ENCODE measurements around the gene TRRAP.

Gene TRRAP

DNA sequence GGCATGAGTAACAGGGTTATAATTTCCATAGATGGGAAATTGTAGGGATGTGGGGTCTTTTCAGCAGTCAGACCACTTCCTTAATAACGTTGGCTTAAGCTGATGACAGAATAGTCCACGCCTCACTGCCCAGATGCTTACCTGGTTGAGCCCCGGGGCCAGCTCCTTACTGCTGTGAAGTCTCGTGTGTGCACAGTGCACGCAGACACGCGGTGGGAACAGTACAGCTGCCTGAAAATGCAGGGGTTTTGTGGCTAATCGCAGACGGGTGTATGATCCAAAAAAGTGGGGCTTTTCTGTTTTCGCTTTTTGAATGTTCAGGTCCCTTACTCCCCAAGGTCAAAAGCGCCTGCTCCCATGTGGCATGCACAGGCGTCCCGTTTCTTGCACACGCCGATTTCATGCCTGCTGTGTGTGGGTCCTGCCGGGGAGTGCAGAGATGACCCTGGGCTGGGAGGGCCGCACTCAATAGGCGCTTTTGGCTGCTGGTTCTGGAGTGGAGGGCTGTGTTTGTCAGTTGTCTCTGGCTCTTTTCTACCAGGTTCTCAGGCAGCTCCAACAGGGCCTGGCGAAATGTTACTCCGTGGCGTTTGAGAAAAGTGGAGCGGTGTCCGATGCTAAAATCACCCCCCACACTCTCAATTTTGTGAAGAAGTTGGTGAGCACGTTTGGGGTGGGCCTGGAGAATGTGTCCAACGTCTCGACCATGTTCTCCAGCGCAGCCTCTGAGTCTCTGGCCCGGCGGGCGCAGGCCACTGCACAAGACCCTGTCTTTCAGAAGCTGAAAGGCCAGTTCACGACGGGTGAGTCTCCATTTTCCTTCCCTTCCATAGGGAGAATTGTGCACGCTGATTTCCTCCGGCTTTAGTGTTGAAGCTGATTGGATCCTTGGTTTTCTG is 116.0 kb downstream of the TRRAP start:
- DNase-seq = no peak

DNA sequence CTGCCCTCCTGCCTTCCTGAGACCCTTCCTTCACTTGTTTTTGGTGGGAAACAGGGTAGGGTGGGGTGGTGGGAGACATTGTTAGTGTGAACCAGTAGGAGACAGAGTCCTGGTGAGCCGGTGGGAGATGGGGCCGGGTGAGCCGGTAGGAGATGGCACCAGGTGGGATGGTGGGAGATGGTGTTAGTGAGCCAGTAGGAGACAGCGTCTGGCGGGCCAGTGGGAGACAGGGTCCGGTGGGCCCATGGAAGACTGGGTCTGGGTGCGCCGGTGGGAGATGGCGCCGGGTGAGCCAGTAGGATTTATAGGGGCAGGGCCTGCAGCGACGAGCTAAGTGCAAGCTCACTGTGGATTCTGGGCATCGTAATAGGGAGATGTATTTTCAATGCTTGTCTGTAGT is 116.8 kb downstream of the TRRAP start:
- no peak for DNase-seq

DNA sequence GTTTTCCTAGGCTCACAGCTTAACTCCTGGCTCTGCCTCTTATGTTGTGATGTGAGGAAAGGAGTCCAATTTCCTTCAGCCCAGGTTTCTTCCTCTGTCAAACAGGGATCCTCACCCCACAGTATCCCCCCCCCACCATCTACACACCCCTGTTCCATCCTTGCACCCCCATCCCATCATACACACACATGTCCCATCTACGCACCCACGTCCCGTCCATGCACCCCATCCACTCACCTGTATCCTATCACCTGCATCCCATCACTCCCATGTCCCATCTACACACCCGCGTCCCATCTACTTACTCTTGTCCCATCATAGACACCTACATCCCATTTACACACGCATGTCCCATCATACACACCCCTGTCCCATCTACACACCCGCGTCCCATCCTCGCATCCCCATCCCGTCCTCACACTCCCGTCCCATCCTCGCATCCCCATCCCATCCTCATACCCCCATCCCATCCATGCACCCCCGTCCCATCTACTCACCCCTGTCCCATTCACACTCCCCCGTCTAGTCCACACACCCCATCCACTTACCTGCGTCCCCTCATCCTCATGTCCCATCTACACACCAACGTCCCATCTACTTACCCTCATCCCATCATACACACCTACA is 117.3 kb downstream of the TRRAP start:
- DNase-seq = no peak

- DNase-seq = no peak
Measured at GRCh38 chr7:98996150-98996552, 117.8 kb downstream of the TRRAP start.

DNA sequence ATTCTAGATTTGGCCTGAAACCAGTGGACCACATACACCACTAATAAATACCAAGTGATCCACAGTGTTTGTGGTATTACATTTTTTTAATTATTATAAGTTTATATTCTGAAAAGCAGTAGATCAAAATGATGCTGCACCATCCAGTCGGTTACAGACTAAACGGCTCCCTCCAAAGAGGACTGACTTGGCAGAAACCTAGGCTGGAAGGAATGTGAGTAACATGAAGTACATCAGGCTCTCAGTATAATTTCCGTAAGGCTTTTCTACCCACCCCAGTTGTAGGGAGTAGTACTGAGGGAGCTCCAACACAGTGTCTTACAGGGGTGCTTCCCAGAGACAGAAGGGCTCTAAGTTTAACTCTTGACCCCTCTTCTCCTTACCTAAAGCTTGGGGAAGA is 119.5 kb downstream of the TRRAP start:
- no peak for DNase-seq

- DNase-seq = no peak
Measured at GRCh38 chr7:98998821-98999725, 120.7 kb downstream of the TRRAP start.

- no peak for DNase-seq
Measured at GRCh38 chr7:99000196-99000903, 122.0 kb downstream of the TRRAP start.

DNA sequence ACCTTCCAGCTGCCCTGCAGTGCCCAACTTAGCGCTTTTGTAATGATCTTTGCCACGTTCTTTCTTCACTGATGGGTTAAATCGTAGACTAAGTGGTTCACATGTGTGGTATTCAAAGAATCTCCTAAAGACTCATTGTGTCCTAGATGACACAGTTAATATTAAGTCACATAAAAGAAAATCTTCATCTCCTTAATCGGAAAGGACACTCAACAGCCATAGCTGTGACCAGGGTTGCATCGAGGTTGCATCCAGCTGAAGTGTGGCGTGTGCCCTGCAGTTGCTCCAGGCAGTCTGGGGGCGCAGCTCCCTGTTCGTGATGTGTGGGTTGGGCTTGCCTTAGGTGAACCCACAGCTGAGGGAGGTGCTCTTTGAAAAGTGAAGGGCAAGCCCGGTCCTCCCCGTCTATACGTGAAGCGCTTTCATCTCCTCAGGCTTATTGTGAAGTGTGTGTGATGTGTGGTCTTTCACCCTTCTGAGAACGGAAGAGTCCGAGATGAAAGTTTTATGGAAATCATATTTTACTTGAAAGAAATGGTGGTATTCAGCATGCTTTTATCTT is 122.7 kb downstream of the TRRAP start:
- DNase-seq = no peak

DNA sequence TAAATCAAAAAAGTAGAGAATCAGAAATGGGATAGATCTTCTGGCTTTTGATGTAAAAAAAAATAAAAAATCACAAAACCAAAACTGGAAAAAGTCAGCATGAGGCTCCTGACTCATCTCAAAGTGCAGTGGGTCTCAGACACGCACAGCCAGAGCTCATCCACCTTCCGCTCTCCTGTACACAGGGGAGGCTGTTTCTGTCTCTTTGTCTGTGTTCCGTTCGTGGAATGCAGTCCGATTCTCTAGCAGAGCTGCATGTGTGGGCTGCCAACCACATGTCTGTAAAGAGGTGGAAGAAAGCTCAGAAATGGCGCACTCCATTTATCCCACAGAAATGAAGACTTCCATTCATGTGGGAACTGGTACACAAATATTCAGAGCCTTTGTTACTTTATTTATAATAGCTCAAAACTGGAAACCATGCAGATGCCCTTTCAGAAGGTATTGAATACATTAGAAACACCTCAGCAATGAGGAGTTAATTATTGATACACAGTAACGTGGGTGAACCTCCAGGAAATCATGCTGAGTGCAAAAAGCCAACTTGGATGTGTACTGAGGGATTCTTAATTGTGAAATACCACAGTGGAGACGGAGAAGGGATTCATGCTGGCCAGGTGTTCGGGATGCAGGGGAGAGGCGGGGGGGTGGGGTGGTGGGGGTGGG is 123.3 kb downstream of the TRRAP start:
- no peak for DNase-seq

DNA sequence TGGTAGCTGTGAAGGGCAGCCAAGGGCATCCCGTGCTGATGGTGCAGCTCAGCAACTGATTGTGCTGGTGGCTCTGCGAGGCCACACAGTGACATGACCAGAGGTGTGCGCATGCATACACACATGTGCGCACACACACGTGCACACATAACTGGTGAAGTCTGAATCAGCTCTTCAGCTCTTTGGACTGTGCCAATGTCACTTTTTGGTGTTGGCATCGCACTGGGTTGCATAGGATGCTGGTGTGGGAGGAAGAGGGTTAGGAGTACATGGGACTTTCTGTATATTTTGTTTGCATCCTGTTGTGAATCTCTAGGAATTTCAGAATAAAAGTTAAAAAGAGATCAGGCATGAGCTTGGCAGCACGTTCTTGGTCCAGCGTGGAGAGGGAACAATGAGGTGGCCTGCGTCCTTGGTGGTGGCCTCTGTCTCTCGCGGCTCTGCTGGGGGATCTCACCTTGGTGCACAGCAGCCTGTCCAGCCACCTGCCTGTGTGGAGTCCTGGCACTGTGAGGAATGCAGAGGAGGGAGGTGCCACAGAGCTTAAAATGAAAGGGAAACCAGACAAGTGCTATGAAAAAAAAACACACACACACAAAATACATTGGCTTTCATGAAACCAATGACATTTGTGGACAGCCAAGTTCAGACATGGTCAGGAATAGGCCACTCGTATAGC is 124.0 kb downstream of the TRRAP start:
- DNase-seq = no peak

GRCh38 chr7:99002827-99003212 is 124.5 kb downstream of the TRRAP start:
- no peak for DNase-seq

DNA sequence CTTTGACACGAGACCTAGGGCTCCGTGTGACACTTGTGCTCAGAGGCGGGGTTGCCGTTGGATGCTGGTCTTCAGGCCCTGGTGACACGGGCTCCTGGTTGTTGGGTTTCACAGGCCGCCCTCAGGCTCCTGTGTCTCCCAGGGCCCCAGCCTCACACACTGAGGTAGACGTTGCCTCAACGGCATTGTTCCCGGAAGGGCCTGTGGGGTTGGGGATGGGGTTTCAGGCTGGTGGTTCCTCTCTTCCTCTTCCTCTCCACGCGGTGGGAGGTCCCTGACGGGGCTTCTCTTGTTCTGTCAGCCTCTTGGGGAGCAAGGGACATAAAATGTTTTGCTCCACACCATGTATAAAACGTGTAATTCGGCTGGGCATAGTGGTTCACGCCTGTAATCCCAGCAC is 125.1 kb downstream of the TRRAP start:
- no peak for DNase-seq

DNA sequence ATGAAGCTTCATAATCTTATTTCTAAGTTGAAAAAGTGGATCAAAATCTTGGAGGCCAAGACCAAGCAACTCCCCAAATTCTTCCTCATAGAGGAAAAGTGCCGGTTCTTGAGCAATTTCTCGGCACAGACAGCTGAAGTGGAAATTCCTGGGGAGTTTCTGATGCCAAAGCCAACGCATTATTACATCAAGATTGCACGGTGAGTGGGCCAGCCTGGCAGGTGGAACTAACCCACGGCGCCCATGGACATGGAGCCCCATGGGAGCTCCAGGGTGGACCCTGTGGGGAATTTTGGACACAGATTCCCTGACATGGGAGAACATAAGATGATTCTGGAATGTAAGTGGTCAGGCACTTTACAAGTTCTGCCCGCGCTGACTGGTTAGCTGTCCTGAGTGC is 125.9 kb downstream of the TRRAP start:
- DNase-seq = no peak

DNA sequence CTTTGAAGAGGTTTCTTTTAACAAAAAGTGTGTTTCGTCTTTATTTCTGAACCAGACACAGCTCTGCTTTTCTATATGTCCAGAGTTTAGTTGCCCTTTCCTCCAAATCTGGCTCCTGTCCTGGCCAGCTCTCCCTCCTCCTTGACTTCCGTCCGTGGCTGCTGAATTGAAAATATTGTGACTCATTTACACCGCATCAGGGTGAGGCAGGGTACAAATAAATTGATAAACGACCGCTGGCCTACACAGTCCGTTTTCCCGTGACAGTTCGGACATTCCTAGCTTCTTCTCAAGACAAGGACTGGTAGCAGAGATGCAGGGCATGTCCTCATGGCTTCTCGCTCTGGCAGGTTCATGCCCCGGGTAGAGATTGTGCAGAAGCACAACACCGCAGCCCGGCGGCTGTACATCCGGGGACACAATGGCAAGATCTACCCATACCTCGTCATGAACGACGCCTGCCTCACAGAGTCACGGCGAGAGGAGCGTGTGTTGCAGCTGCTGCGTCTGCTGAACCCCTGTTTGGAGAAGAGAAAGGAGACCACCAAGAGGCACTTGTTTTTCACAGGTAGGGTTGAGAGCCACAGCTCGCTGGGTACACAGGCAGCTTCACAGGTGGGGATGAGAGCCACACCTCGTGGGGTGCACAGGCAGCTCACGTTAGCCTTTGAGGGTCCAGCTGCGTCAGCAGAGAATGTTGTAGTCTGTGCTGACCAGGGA is 126.6 kb downstream of the TRRAP start:
- DNase-seq = no peak

DNA sequence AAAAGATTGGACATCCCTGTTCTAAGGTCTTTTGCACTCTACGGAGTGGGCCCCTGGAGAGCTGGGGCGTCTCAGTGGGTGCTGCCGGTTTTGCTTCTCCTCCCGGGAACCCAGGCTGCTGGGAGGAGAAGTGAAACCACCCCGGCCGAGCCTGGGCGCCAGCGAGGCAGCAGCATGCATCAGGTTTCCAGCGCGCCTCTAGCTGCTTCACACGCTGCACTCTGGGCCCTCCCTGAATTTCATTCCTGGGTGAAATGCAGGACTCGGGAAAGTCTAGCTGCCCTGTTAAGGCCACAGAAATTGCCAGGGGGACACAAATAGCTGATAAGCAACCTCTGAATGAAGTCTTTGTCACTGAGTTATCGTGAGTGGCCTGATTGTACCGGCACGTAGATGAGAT is 127.4 kb downstream of the TRRAP start:
- DNase-seq = no peak

GRCh38 chr7:99006739-99007424 is 128.6 kb downstream of the TRRAP start:
- no peak for DNase-seq

GRCh38 chr7:99008181-99008631 is 129.9 kb downstream of the TRRAP start:
- no peak for DNase-seq

DNA sequence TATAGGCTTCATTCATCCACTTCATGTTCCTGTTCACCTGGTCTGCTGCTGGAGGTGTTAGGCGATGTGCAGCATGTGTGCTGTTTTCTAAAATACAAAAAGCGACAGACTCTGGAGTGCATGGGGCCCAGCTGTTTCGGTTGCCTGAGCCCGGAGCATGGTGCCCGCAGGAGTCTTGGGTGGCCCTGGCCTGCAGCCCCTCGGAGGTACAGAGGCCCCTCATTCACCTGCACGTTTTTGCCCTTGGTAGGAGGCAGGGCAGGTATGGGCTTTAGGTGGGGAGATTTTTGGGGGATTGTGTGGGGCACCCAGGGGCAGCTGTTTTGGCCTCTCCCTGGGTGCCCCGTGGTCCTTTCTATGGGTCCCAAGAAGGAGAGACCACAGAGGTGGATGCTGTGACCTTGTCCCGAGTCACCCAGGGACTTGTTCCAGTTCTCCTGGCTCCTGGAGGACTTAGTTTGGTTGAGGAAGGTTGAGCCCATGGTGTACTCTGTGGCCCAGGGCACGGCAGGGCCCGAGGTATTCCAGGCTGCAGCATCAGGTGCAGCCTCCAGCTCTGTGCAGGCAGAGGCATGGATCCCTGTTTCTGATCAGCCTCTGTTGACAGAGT is 130.7 kb downstream of the TRRAP start:
- DNase-seq = no peak

GRCh38 chr7:99010281-99010680 is 131.9 kb downstream of the TRRAP start:
- no peak for DNase-seq

DNA sequence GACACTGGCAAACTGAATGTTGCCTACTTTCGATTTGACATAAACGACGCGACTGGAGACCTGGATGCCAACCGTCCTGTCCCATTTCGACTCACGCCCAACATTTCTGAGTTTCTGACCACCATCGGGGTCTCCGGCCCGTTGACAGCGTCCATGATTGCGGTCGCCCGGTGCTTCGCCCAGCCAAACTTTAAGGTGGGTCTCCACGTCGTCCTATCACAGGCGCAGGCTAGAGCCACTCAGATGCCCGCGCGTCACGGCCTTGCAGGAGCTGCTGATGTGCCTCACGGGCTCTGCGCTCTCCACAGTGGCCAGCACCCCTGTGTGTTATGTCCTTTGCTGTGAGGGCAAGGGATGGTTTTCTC is 133.0 kb downstream of the TRRAP start:
- no peak for DNase-seq
